Stomach smooth muscle (tissue), 2 donors: ENCODE results near the gene MCTP1.

Experiments used
- H3K27ac ChIP-seq: one replicate; pipeline ENCODE4 v1.7.0; 2013; ENCODE audit warnings: mild to moderate bottlenecking, low read length, inconsistent platforms
- H3K27me3 ChIP-seq, 2 donors: one replicate each; pipeline ENCODE4 v1.7.0; 2013; ENCODE audit warnings: low read length in 2 of 2; ENCODE audit not compliant: insufficient read depth in 2 of 2, control insufficient read depth in 1 of 2
- H3K36me3 ChIP-seq, 2 donors: one replicate each; pipeline ENCODE4 v1.7.0; 2013; ENCODE audit warnings: low read length in 2 of 2; ENCODE audit not compliant: control insufficient read depth in 2 of 2, insufficient read depth in 2 of 2
- H3K4me1 ChIP-seq: one replicate; pipeline ENCODE4 v1.7.0; 2013; ENCODE audit warnings: low read length; ENCODE audit not compliant: control insufficient read depth, insufficient read depth
- H3K4me3 ChIP-seq, 2 donors: one replicate each; pipeline ENCODE4 v1.7.0; 2013; ENCODE audit warnings: low read length in 2 of 2
- H3K9ac ChIP-seq, 2 donors: one replicate each; pipeline ENCODE4 v1.7.0; 2013; ENCODE audit warnings: low read length in 2 of 2, mild to moderate bottlenecking in 1 of 2
- H3K9me3 ChIP-seq, 2 donors: one replicate each; pipeline ENCODE4 v1.7.0; 2013; ENCODE audit warnings: low read length in 2 of 2; ENCODE audit not compliant: control insufficient read depth in 2 of 2
- donor health status: healthy.
- donor health status: Pancreatic carcinoma.

Gene MCTP1

GRCh38 chr5:95251185-95251584 lies 33.7 kb downstream of the MCTP1 start:
- no peak overlapping the region for H3K4me3 ChIP-seq
- H3K36me3 ChIP-seq: no peaks in the 10 kb centered on the region
- no peaks in the 10 kb centered on the region for H3K9me3 ChIP-seq
- H3K4me1 ChIP-seq: no peaks in the 10 kb centered on the region
- no peak overlapping the region for H3K27ac ChIP-seq
- no peaks in the 10 kb centered on the region for H3K27me3 ChIP-seq
- H3K9ac ChIP-seq: no peak overlapping the region

- no peaks in the 10 kb centered on the region for H3K36me3 ChIP-seq
Measured at GRCh38 chr5:95244479-95244878, 40.4 kb downstream of the MCTP1 start.

GRCh38 chr5:95241635-95242034 lies 43.3 kb downstream of the MCTP1 start:
- no peaks in the 10 kb centered on the region for H3K9me3 ChIP-seq
- no peak overlapping the region for H3K9ac ChIP-seq
- H3K4me1 ChIP-seq: no peaks in the 10 kb centered on the region

More at GRCh38 chr5:95244479-95244878, 40.4 kb downstream of the MCTP1 start:
- H3K27ac ChIP-seq: no peak overlapping the region
- H3K9ac ChIP-seq: no peak overlapping the region
- no peak overlapping the region for H3K4me3 ChIP-seq
- H3K4me1 ChIP-seq: no peaks in the 10 kb centered on the region
- no peaks in the 10 kb centered on the region for H3K9me3 ChIP-seq
- no peaks in the 10 kb centered on the region for H3K27me3 ChIP-seq

GRCh38 chr5:95241161-95241560 lies 43.7 kb downstream of the MCTP1 start:
- H3K27ac ChIP-seq: no peak overlapping the region
- H3K9me3 ChIP-seq: no peaks in the 10 kb centered on the region
- no peaks in the 10 kb centered on the region for H3K27me3 ChIP-seq
- no peak overlapping the region for H3K9ac ChIP-seq
- no peaks in the 10 kb centered on the region for H3K36me3 ChIP-seq
- no peak overlapping the region for H3K4me3 ChIP-seq
- no peaks in the 10 kb centered on the region for H3K4me1 ChIP-seq

More at GRCh38 chr5:95241635-95242034, 43.3 kb downstream of the MCTP1 start:
- H3K27me3 ChIP-seq: no peaks in the 10 kb centered on the region
- no peak overlapping the region for H3K27ac ChIP-seq
- H3K36me3 ChIP-seq: no peaks in the 10 kb centered on the region
- no peak overlapping the region for H3K4me3 ChIP-seq

GRCh38 chr5:95238560-95239325 lies 46.2 kb downstream of the MCTP1 start:
- no peak overlapping the region for H3K4me3 ChIP-seq
- H3K9ac ChIP-seq: no peak overlapping the region
- no peaks in the 10 kb centered on the region for H3K36me3 ChIP-seq
- H3K27me3 ChIP-seq: no peaks in the 10 kb centered on the region
- H3K27ac ChIP-seq: no peak overlapping the region
- no peaks in the 10 kb centered on the region for H3K9me3 ChIP-seq
- H3K4me1 ChIP-seq: no peaks in the 10 kb centered on the region

- no peak overlapping the region for H3K27ac ChIP-seq
- no peaks in the 10 kb centered on the region for H3K9me3 ChIP-seq
- no peak overlapping the region for H3K4me3 ChIP-seq
- no peaks in the 10 kb centered on the region for H3K4me1 ChIP-seq
- no peak overlapping the region for H3K9ac ChIP-seq
- H3K36me3 ChIP-seq: no peaks in the 10 kb centered on the region
- no peaks in the 10 kb centered on the region for H3K27me3 ChIP-seq
Measured at GRCh38 chr5:95237324-95237723, 47.6 kb downstream of the MCTP1 start.

- Histone ChIP-seq H3K27ac (no peak overlapping the region), H3K27me3 (no peaks in the 10 kb centered on the region), H3K9ac (no peak overlapping the region), H3K4me1 (no peaks in the 10 kb centered on the region), H3K36me3 (no peaks in the 10 kb centered on the region), H3K9me3 (no peaks in the 10 kb centered on the region), H3K4me3 (no peak overlapping the region)
Measured at GRCh38 chr5:95235439-95235982, 49.4 kb downstream of the MCTP1 start.

- no peaks in the 10 kb centered on the region for H3K4me1 ChIP-seq
- H3K27ac ChIP-seq: no peak overlapping the region
- H3K9ac ChIP-seq: no peak overlapping the region
- H3K27me3 ChIP-seq: no peaks in the 10 kb centered on the region
- H3K9me3 ChIP-seq: no peaks in the 10 kb centered on the region
- no peaks in the 10 kb centered on the region for H3K36me3 ChIP-seq
- no peak overlapping the region for H3K4me3 ChIP-seq
Measured at GRCh38 chr5:95229646-95230045, 55.2 kb downstream of the MCTP1 start.

GRCh38 chr5:95224701-95225459 lies 60.0 kb downstream of the MCTP1 start:
- H3K27ac ChIP-seq: no peak overlapping the region
- H3K9ac ChIP-seq: no peak overlapping the region
- H3K36me3 ChIP-seq: no peaks in the 10 kb centered on the region
- H3K4me3 ChIP-seq: no peak overlapping the region
- H3K4me1 ChIP-seq: no peaks in the 10 kb centered on the region
- no peaks in the 10 kb centered on the region for H3K9me3 ChIP-seq
- no peaks in the 10 kb centered on the region for H3K27me3 ChIP-seq

- Histone ChIP-seq H3K27ac (no peak overlapping the region), H3K9ac (no peak overlapping the region), H3K9me3 (no peaks in the 10 kb centered on the region), H3K27me3 (no peaks in the 10 kb centered on the region), H3K36me3 (no peaks in the 10 kb centered on the region), H3K4me1 (no peaks in the 10 kb centered on the region), H3K4me3 (no peak overlapping the region)
Measured at GRCh38 chr5:95223566-95224258, 61.2 kb downstream of the MCTP1 start.
